Activated B cell treated with CpG ODN at 0.5 μM for 24 hours (primary cell): ENCODE data around the gene TRHDE. TPM values are rescaled to one million over a fixed set of nuclear protein-coding genes. Genes with fewer than 3 reads are reported as not detected.

Experiments used
- ATAC-seq: fragments of 200-7000 bp; cut with Tn5 transposase; one replicate; pipeline ENCODE4 v1.10.0; 2021; ENCODE audit warnings: low read depth, mild to moderate bottlenecking, moderate library complexity
- CTCF ChIA-PET: fragments of 350-600 bp; sonication (Branson Sonifier 250); formaldehyde crosslinking; loops from one replicate; lab custom pipeline; 2021; ENCODE audit warnings: antibody characterized with exemption; lab: Charles Lee
- POLR2A ChIA-PET: fragments of 350-600 bp; sonication (Branson Sonifier 250); formaldehyde crosslinking; loops from one replicate; lab custom pipeline; 2021; ENCODE audit warnings: antibody characterized with exemption; lab: Charles Lee
- DNase-seq: peaks from one replicate; pipeline ENCODE4 v3.0.0; 2022
- H3K27ac Mint-ChIP-seq: one replicate; pipeline ENCODE4 v1.8.0; 2020; ENCODE audit warnings: mixed read lengths
- H3K27me3 Mint-ChIP-seq: one replicate; pipeline ENCODE4 v1.8.0; 2021; ENCODE audit warnings: mixed read lengths
- H3K36me3 Mint-ChIP-seq: one replicate; pipeline ENCODE4 v1.8.0; 2021; ENCODE audit warnings: low read depth, mixed read lengths
- H3K4me1 Mint-ChIP-seq: one replicate; pipeline ENCODE4 v1.8.0; 2021; ENCODE audit warnings: mixed read lengths
- H3K4me3 Mint-ChIP-seq: one replicate; pipeline ENCODE4 v1.8.0; 2020; ENCODE audit warnings: mild to moderate bottlenecking, mixed read lengths
- H3K9me3 Mint-ChIP-seq: one replicate; pipeline ENCODE4 v1.8.0; 2020; ENCODE audit warnings: mixed read lengths
- CTCF ChIP-seq: fragments of 200-600 bp; IDR thresholded peaks from one replicate; pipeline ENCODE4 v1.8.0; 2022; ENCODE audit warnings: antibody characterized with exemption, mild to moderate bottlenecking
- intact Hi-C: fragments of 100-400 bp; cut with micrococcal nuclease; formaldehyde crosslinking; loops from one replicate; pipeline ENCODE4 v1.15.1; 2024
- total RNA-seq: library from RNA; stranded (reverse); gene quantifications from 2 replicates; pipeline ENCODE4 v1.2.3, GENCODE V29; 2022

The TRHDE gene
- total RNA-seq, 1 donor from 2014 or later, result not detected

GRCh38 chr12:72313806-72314205, 41.6 kb downstream of the TRHDE start:
- TF ChIP-seq CTCF, result no peak
- ChIA-PET CTCF (no interaction called here), POLR2A (no interaction called here)
- Mint-ChIP-seq H3K27me3 (no peaks in the 10 kb centered on the region), H3K4me3 (no peak overlapping the region), H3K36me3 (no peaks in the 10 kb centered on the region), H3K4me1 (no peaks in the 10 kb centered on the region), H3K27ac (no peak overlapping the region), H3K9me3 (no peaks in the 10 kb centered on the region)
- ATAC-seq, result no peak
- DNase-seq, result no peak
- intact Hi-C loops, result no loop called here

GRCh38 chr12:72315858-72316257, 43.7 kb downstream of the TRHDE start:
- POLR2A ChIA-PET, result no interaction called here
- no peak for TF ChIP-seq CTCF
- H3K27ac Mint-ChIP-seq, result no peak overlapping the region
- no peaks in the 10 kb centered on the region for H3K36me3 Mint-ChIP-seq
- DNase-seq, result no peak
- no peak for ATAC-seq
- CTCF ChIA-PET, result no interaction called here
- H3K4me1 Mint-ChIP-seq, result no peaks in the 10 kb centered on the region
- no peaks in the 10 kb centered on the region for H3K27me3 Mint-ChIP-seq
- no peaks in the 10 kb centered on the region for H3K9me3 Mint-ChIP-seq
- no peak overlapping the region for H3K4me3 Mint-ChIP-seq
- intact Hi-C loops, result no loop called here

GRCh38 chr12:72318341-72318740, 46.2 kb downstream of the TRHDE start:
- ChIA-PET POLR2A (no interaction called here), CTCF (no interaction called here)
- no peak for DNase-seq
- TF ChIP-seq CTCF, result no peak
- Mint-ChIP-seq H3K9me3 (no peaks in the 10 kb centered on the region), H3K27me3 (no peaks in the 10 kb centered on the region), H3K36me3 (no peaks in the 10 kb centered on the region), H3K4me3 (no peak overlapping the region), H3K27ac (no peak overlapping the region), H3K4me1 (no peaks in the 10 kb centered on the region)
- intact Hi-C loops, result no loop called here
- no peak for ATAC-seq

GRCh38 chr12:72323881-72324280, 51.7 kb downstream of the TRHDE start:
- H3K9me3 Mint-ChIP-seq, result no peaks in the 10 kb centered on the region
- ChIA-PET POLR2A (no interaction called here), CTCF (no interaction called here)
- intact Hi-C loops, result no loop called here
- no peaks in the 10 kb centered on the region for H3K36me3 Mint-ChIP-seq
- H3K4me1 Mint-ChIP-seq, result no peaks in the 10 kb centered on the region
- no peak overlapping the region for H3K4me3 Mint-ChIP-seq
- no peak for ATAC-seq
- no peaks in the 10 kb centered on the region for H3K27me3 Mint-ChIP-seq
- no peak for TF ChIP-seq CTCF
- no peak for DNase-seq
- H3K27ac Mint-ChIP-seq, result no peak overlapping the region

- Mint-ChIP-seq H3K27ac (no peak overlapping the region), H3K27me3 (no peaks in the 10 kb centered on the region), H3K4me1 (no peaks in the 10 kb centered on the region), H3K9me3 (no peaks in the 10 kb centered on the region), H3K36me3 (no peaks in the 10 kb centered on the region), H3K4me3 (no peak overlapping the region)
- POLR2A ChIA-PET, result no interaction called here
- CTCF ChIA-PET, result no interaction called here
- DNase-seq (no peak), ATAC-seq (no peak)
- TF ChIP-seq CTCF, result no peak
- intact Hi-C loops, result no loop called here
Observed at GRCh38 chr12:72330301-72330700, 58.1 kb downstream of the TRHDE start.
